Caco-2 (cell line): Measurements from ENCODE around the gene CST4. TPM values are rescaled to one million over a fixed set of nuclear protein-coding genes. Genes with fewer than 3 reads are reported as not detected.

Experiments used
- BruUV-seq: library from RNA; stranded (reverse); fragments of 400-500 nt; replicated peaks from 2 replicates; lab custom pipeline; 2021; lab: Mats Ljungman, UMichigan
- CTCF ChIA-PET: fragments of 300-600 bp; sonication (Branson Sonifier 250); formaldehyde crosslinking; loops from one replicate; lab custom pipeline; 2022; ENCODE audit warnings: antibody characterized with exemption; lab: Charles Lee
- POLR2A ChIA-PET: fragments of 300-600 bp; sonication (Branson Sonifier 250); formaldehyde crosslinking; loops from one replicate; lab custom pipeline; 2022; ENCODE audit warnings: antibody characterized with exemption; lab: Charles Lee
- DNase-seq, 2 experiments: peaks; one replicate each; pipeline versions ENCODE4 v3.0.0 to v3.0.0-alpha.2; 2020 to 2022
- H3K27me3 ChIP-seq: replicated peaks from 2 replicates; pipeline ENCODE4 v1.6.0; 2011; ENCODE audit warnings: low read length; ENCODE audit not compliant: control insufficient read depth, insufficient read depth
- H3K36me3 ChIP-seq: 2 replicates; pipeline ENCODE4 v1.5.1; 2011; ENCODE audit warnings: low read length; ENCODE audit not compliant: control insufficient read depth, insufficient read depth
- H3K4me1 ChIP-seq: fragments of 250-450 bp; sonication (Bioruptor Pico); 2 replicates; pipeline ENCODE4 v1.5.1; 2020; ENCODE audit warnings: mild to moderate bottlenecking
- H3K4me3 ChIP-seq: 2 replicates; pipeline ENCODE4 v1.5.1; 2011; ENCODE audit warnings: low read depth, mild to moderate bottlenecking, control low read depth, low read length
- H3K9me3 ChIP-seq: fragments of 250-450 bp; sonication (Bioruptor Pico); 2 replicates; pipeline ENCODE4 v1.5.1; 2020; ENCODE audit warnings: mild to moderate bottlenecking, moderate library complexity
- H3K27ac Mint-ChIP-seq: one replicate; pipeline ENCODE4 v1.8.0; 2022; ENCODE audit warnings: mixed read lengths; ENCODE audit not compliant: unreplicated experiment
- H3K27me3 Mint-ChIP-seq: one replicate; pipeline ENCODE4 v1.8.0; 2022; ENCODE audit warnings: mixed read lengths; ENCODE audit not compliant: insufficient read depth, unreplicated experiment
- H3K36me3 Mint-ChIP-seq: one replicate; pipeline ENCODE4 v1.8.0; 2022; ENCODE audit warnings: mild to moderate bottlenecking, mixed read lengths; ENCODE audit not compliant: insufficient read depth, unreplicated experiment
- H3K4me1 Mint-ChIP-seq: one replicate; pipeline ENCODE4 v1.8.0; 2022; ENCODE audit warnings: low read depth, mixed read lengths; ENCODE audit not compliant: unreplicated experiment
- H3K4me3 Mint-ChIP-seq: one replicate; pipeline ENCODE4 v1.8.0; 2022; ENCODE audit warnings: mild to moderate bottlenecking, moderate library complexity, mixed read lengths; ENCODE audit not compliant: unreplicated experiment
- H3K9me3 Mint-ChIP-seq: one replicate; pipeline ENCODE4 v1.8.0; 2022; ENCODE audit warnings: mixed read lengths; ENCODE audit not compliant: unreplicated experiment
- CTCF ChIP-seq, 2 experiments: fragments of 200-600 bp in 1 of 2; IDR thresholded peaks; 1 replicate in 1 of 2; 2 replicates in 1 of 2; pipeline versions ENCODE4 v1.5.1 to v1.8.0; 2011 to 2022; ENCODE audit warnings: antibody characterized with exemption in 1 of 2, control low read depth in 1 of 2, inconsistent platforms in 1 of 2, low read depth in 1 of 2, low read length in 1 of 2, mild to moderate bottlenecking in 1 of 2, moderate library complexity in 1 of 2; ENCODE audit not compliant: insufficient read depth in 1 of 2, severe bottlenecking in 1 of 2, unreplicated experiment in 1 of 2
- intact Hi-C: fragments of 100-400 bp; cut with micrococcal nuclease; formaldehyde crosslinking; loops from one replicate; pipeline ENCODE4 v1.10.0; 2022; ENCODE audit not compliant: unreplicated experiment
- total RNA-seq: library from RNA; stranded (reverse); gene quantifications from 2 replicates; pipeline ENCODE4 v1.2.3, GENCODE V29; 2022

The CST4 gene
- total RNA-seq, 1 experiment from 2014 or later: 4.2 TPM

GRCh38 chr20:23649242-23649641, 39.6 kb downstream of the CST4 start:
- H3K4me3 ChIP-seq: no peak overlapping the region
- no peak overlapping the region for H3K27ac Mint-ChIP-seq
- no peaks in the 10 kb centered on the region for H3K36me3 Mint-ChIP-seq
- no peaks in the 10 kb centered on the region for H3K36me3 ChIP-seq
- H3K4me3 Mint-ChIP-seq: no peak overlapping the region
- H3K9me3 ChIP-seq: no peaks in the 10 kb centered on the region
- DNase-seq: no peak
- TF ChIP-seq CTCF (IDR thresholded peaks at IDR 0.05; ENCODE audit: insufficient read depth in 1 of 2, low read depth in 1 of 2, low read length in 1 of 2, severe bottlenecking in 1 of 2, unreplicated experiment in 1 of 2): no peak
- peaks cover 7% of the 10 kb centered on the region for H3K4me1 Mint-ChIP-seq
- H3K4me1 ChIP-seq: peaks cover 8% of the 10 kb centered on the region
- ChIA-PET POLR2A (no interaction called here), CTCF (interaction anchor here (0.6 kb wide), 1 partner anchor 309 kb away, joined by 3 read pairs; no protein-coding TSS in a partner anchor)
- H3K9me3 Mint-ChIP-seq: no peaks in the 10 kb centered on the region
- no TSS peak for BruUV-seq
- intact Hi-C loops: no loop called here
- no peaks in the 10 kb centered on the region for H3K27me3 ChIP-seq
- no peaks in the 10 kb centered on the region for H3K27me3 Mint-ChIP-seq

GRCh38 chr20:23647346-23647745, 41.5 kb downstream of the CST4 start:
- no peaks in the 10 kb centered on the region for H3K9me3 Mint-ChIP-seq
- no peaks in the 10 kb centered on the region for H3K36me3 Mint-ChIP-seq
- no peaks in the 10 kb centered on the region; the same call in 1 of the 2 replicates for H3K4me1 ChIP-seq
- ChIA-PET POLR2A (no interaction called here), CTCF (no interaction called here)
- no peaks in the 10 kb centered on the region for H3K27me3 Mint-ChIP-seq
- no peak overlapping the region for H3K27ac Mint-ChIP-seq
- no TSS peak for BruUV-seq
- intact Hi-C loops: no loop called here
- no peak overlapping the region for H3K4me3 ChIP-seq
- no peaks in the 10 kb centered on the region for H3K36me3 ChIP-seq
- H3K4me3 Mint-ChIP-seq: no peak overlapping the region
- no peaks in the 10 kb centered on the region for H3K9me3 ChIP-seq
- DNase-seq: no peak
- TF ChIP-seq CTCF (IDR thresholded peaks at IDR 0.05; ENCODE audit: insufficient read depth in 1 of 2, low read depth in 1 of 2, low read length in 1 of 2, severe bottlenecking in 1 of 2, unreplicated experiment in 1 of 2): no peak
- H3K27me3 ChIP-seq: no peaks in the 10 kb centered on the region
- no peaks in the 10 kb centered on the region for H3K4me1 Mint-ChIP-seq

- H3K36me3 Mint-ChIP-seq: no peaks in the 10 kb centered on the region
- Histone ChIP-seq H3K4me3 (no peak overlapping the region), H3K4me1 (no peaks in the 10 kb centered on the region; the same call in 1 of the 2 replicates), H3K27me3 (no peaks in the 10 kb centered on the region), H3K36me3 (no peaks in the 10 kb centered on the region), H3K9me3 (no peaks in the 10 kb centered on the region)
- H3K4me3 Mint-ChIP-seq: no peak overlapping the region
- no peaks in the 10 kb centered on the region for H3K27me3 Mint-ChIP-seq
- no TSS peak for BruUV-seq
- no peak for TF ChIP-seq CTCF (IDR thresholded peaks at IDR 0.05; ENCODE audit: insufficient read depth in 1 of 2, low read depth in 1 of 2, low read length in 1 of 2, severe bottlenecking in 1 of 2, unreplicated experiment in 1 of 2)
- no peaks in the 10 kb centered on the region for H3K9me3 Mint-ChIP-seq
- no peak overlapping the region for H3K27ac Mint-ChIP-seq
- H3K4me1 Mint-ChIP-seq: no peaks in the 10 kb centered on the region
- DNase-seq: no peak
- intact Hi-C loops: no loop called here
- ChIA-PET POLR2A (no interaction called here), CTCF (no interaction called here)
These were observed 42.5 kb downstream of the CST4 start for GRCh38 chr20:23646106-23646873.
